CD4-positive, alpha-beta memory T cell (primary cell): Measurements from ENCODE around the gene PAEP. TPM values are rescaled to one million over a fixed set of nuclear protein-coding genes. Genes with fewer than 3 reads are reported as not detected.

Experiments used
- CTCF ChIA-PET: fragments of 350-600 bp; sonication (Branson Sonifier 250); formaldehyde crosslinking; loops from one replicate; lab custom pipeline; 2021; ENCODE audit warnings: inconsistent platforms; ENCODE audit not compliant: partially characterized antibody; lab: Charles Lee
- POLR2A ChIA-PET: fragments of 350-600 bp; sonication (Branson Sonifier 250); formaldehyde crosslinking; loops from one replicate; lab custom pipeline; 2021; ENCODE audit not compliant: partially characterized antibody; lab: Charles Lee
- DNase-seq, 5 donors: peaks; one replicate each; pipeline versions ENCODE4 v3.0.0 to v3.0.0-alpha.2; 2020 to 2022; ENCODE audit warnings: mixed read lengths in 1 of 5
- H3K27ac ChIP-seq: one replicate; pipeline ENCODE4 v1.7.0; 2013; ENCODE audit warnings: low read depth, low read length
- H3K27me3 ChIP-seq: 2 replicates; pipeline ENCODE4 v1.7.0; 2013; ENCODE audit warnings: mild to moderate bottlenecking, low read length, moderate library complexity; ENCODE audit not compliant: insufficient read depth
- H3K36me3 ChIP-seq: 2 replicates; pipeline ENCODE4 v1.7.0; 2013; ENCODE audit warnings: mild to moderate bottlenecking, low read length, moderate library complexity; ENCODE audit not compliant: insufficient read depth
- H3K4me1 ChIP-seq: 2 replicates; pipeline ENCODE4 v1.7.0; 2013; ENCODE audit warnings: mild to moderate bottlenecking, low read length, moderate library complexity; ENCODE audit not compliant: insufficient read depth
- H3K4me3 ChIP-seq, 2 donors: one replicate each; pipeline ENCODE4 v1.7.0; 2013; ENCODE audit warnings: low read length in 2 of 2, mild to moderate bottlenecking in 1 of 2
- H3K9me3 ChIP-seq, 2 donors: one replicate each; pipeline ENCODE4 v1.7.0; 2013; ENCODE audit warnings: low read length in 2 of 2, control low read depth in 1 of 2; ENCODE audit not compliant: control insufficient read depth in 1 of 2
- H3K27ac Mint-ChIP-seq, 7 donors: one replicate each; pipeline ENCODE4 v1.8.0; 2020 to 2021; ENCODE audit warnings: mixed read lengths in 7 of 7, mild to moderate bottlenecking in 6 of 7, inconsistent platforms in 3 of 7, moderate library complexity in 3 of 7
- H3K27me3 Mint-ChIP-seq, 2 donors: one replicate each; pipeline ENCODE4 v1.8.0; 2020 to 2021; ENCODE audit warnings: mixed read lengths in 2 of 2
- H3K36me3 Mint-ChIP-seq, 2 donors: one replicate each; pipeline ENCODE4 v1.8.0; 2020 to 2021; ENCODE audit warnings: mixed read lengths in 2 of 2, inconsistent platforms in 1 of 2, mild to moderate bottlenecking in 1 of 2
- H3K4me1 Mint-ChIP-seq, 4 donors: one replicate each; pipeline ENCODE4 v1.8.0; 2020 to 2021; ENCODE audit warnings: mixed read lengths in 4 of 4, mild to moderate bottlenecking in 1 of 4
- H3K4me3 Mint-ChIP-seq, 8 donors: one replicate each; pipeline ENCODE4 v1.8.0; 2020 to 2021; ENCODE audit warnings: mixed read lengths in 8 of 8, mild to moderate bottlenecking in 7 of 8, moderate library complexity in 6 of 8, inconsistent platforms in 3 of 8
- H3K9me3 Mint-ChIP-seq, 8 donors: one replicate each; pipeline ENCODE4 v1.8.0; 2020 to 2021; ENCODE audit warnings: mixed read lengths in 8 of 8, mild to moderate bottlenecking in 5 of 8, inconsistent platforms in 3 of 8, moderate library complexity in 1 of 8
- intact Hi-C: fragments of 100-400 bp; cut with micrococcal nuclease; formaldehyde crosslinking; loops from one replicate; pipeline ENCODE4 v1.15.1; 2023
- polyA plus RNA-seq, 2 donors: library from polyadenylated mRNA; unstranded; fragments of 300-500 nt; fragmentation: Illumina TruSeq; gene quantifications; one replicate each; pipeline ENCODE4 v1.2.3, GENCODE V29; 2021
- total RNA-seq, 2 experiments: library from RNA; stranded (reverse); gene quantifications; one replicate each; pipeline ENCODE4 v1.2.3, GENCODE V29; 2021

Gene PAEP
- total and polyA plus RNA-seq, 4 experiments from 2014 or later, result not detected

DNA sequence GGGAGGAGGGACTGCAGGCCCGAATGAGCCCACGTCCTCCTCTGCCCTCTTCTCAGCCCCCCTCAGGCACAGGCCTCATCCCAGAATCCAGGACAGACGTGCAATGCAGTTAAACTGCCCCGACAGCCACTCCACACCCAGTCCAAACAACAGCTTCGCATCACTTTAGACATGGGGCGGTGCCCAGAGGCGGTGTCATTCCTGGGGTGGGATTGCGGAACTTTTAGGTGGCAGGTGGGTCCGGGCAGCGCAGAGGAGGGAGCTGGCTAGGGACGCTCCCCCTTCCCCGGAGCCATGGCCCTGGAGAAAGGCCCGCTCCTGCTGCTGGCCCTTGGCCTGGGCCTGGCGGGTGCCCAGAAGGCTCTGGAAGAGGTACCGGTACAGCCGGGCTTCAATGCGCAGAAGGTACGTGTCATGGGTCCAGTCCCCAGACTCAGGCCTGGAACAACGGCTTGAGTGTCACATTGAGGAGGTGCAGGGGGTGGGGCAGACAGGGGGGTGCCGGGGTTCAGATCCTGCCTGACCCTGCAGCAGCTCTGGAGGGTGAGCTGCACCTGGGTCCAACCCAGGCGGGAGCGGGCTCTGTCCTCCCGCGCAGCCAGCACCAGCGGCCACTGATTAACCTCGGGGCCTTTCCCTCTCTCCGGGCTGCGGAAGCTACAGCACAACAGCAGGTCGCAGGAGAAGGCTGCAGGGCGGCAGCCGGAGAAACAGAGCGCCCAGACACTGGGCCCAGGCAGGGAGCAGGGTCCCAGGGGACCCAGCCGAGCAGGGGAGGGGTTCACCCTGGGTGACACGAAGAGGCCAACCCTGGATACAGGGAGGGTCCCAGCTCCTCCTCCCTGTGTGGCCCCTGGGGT, 52.6 kb downstream of the PAEP start:
- Histone ChIP-seq H3K4me3 (no peak overlapping the region), H3K9me3 (no peaks in the 10 kb centered on the region), H3K36me3 (no peaks in the 10 kb centered on the region), H3K27me3 (no peaks in the 10 kb centered on the region), H3K4me1 (no peaks in the 10 kb centered on the region), H3K27ac (no peak overlapping the region)
- intact Hi-C loops, result no loop called here
- no peaks in the 10 kb centered on the region for H3K4me1 Mint-ChIP-seq
- H3K9me3 Mint-ChIP-seq, result peaks cover 0 to 5% (median 0%) of the 10 kb centered on the region in 8 donors
- H3K36me3 Mint-ChIP-seq, result no peaks in the 10 kb centered on the region
- DNase-seq, result no peak
- CTCF ChIA-PET, result no interaction called here
- H3K27ac Mint-ChIP-seq, result no peak overlapping the region
- no peak overlapping the region for H3K4me3 Mint-ChIP-seq
- H3K27me3 Mint-ChIP-seq, result no peaks in the 10 kb centered on the region
- POLR2A ChIA-PET, result no interaction called here

DNA sequence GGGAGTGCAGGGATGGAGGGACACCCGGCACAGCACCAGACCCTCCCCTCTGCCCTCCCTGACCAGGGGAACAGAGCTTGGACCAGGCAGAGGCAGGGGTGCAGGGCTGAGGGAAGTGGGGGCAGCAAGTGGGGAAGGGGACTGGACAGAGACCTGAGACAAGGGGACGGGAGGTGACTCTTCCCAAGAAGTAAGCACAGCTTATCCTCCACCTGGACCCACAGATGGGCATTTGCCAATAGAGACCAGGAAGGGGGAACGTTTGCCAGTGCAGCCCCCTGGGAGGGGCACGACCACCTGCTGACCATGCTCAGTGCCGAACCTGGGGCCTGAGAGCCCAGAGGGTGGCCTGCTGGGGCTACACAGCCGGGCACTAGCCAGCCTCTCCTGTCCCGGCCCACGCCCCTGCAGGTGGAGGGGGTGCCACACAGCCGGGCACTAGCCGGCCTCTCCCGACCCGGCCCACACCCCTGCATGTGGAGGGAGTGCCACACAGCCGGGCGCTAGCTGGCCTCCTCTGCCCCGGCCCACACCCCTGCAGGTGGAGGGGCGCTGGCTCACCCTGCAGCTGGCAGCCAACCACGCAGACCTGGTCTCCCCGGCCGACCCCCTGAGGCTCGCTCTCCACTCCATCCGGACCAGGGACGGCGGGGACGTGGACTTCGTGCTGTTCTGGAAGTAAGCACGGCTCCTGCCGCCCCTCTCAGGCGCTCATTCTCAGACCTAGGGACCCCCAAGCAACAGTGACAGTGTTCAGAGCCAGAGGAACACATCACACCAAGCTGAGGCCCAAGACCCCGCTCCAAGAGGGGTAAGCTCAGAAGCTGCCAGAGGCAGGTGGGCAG, 53.5 kb downstream of the PAEP start:
- no peaks in the 10 kb centered on the region for H3K4me1 Mint-ChIP-seq
- CTCF ChIA-PET, result no interaction called here
- H3K27me3 Mint-ChIP-seq, result no peaks in the 10 kb centered on the region

DNA sequence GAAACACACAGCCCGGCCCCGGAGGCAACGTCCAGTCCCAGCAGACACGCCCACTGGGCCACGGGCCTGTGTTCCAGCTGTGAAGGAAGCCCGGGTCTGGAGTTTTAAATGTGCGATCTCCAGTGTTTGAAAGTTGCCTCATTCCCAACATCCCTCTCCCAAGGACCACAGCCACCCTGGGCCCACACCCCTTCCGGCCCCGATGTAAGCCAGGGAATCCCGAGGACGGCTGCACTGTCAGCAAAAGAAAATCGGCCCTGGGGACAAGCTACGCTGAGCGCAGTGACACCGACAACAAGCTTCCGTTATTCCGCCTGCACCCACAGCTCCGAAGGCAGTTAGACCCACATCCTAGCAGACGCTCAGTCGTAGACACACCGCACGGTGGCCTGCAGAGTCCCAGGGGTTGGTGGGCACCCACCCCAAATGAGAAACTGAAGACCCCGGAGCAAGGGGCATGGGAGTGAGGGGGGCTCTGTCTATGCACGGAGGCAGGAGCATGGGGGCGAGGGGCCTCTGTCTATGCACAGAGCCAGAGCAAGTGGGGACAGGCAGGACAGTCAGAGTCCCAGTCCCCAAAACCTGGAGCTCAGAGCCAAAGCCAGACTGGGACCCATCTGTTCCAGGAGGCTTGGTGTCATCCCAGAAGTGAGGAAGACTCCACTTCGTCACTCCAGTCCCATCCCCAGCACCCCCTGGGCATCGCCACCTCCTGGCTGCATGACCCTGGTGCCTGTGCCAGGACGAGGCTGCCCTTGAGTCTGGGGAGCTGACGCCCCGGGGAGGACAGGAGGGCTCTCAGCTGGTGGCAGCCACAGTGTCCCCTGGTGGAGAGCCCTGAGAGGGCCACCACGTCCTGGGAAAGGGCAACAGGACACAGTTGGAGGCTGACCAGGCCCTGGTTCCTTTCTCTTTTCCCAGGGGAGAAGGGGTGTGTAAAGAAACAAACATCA, 54.4 kb downstream of the PAEP start:
- Mint-ChIP-seq H3K4me1 (no peaks in the 10 kb centered on the region), H3K27ac (no peak overlapping the region), H3K4me3 (no peak overlapping the region), H3K27me3 (peaks cover 0 to 6% of the 10 kb centered on the region in 2 donors), H3K36me3 (no peaks in the 10 kb centered on the region), H3K9me3 (peaks cover 0 to 3% (median 0%) of the 10 kb centered on the region in 8 donors)
- CTCF ChIA-PET, result no interaction called here
- no peak overlapping the region for H3K4me3 ChIP-seq
- no peak for DNase-seq
- intact Hi-C loops, result no loop called here
- H3K4me1 ChIP-seq, result no peaks in the 10 kb centered on the region
- POLR2A ChIA-PET, result no interaction called here
- H3K27me3 ChIP-seq, result no peaks in the 10 kb centered on the region
- H3K9me3 ChIP-seq, result no peaks in the 10 kb centered on the region
- H3K36me3 ChIP-seq, result no peaks in the 10 kb centered on the region
- no peak overlapping the region for H3K27ac ChIP-seq

More for the DNA sequence above, 53.5 kb downstream of the PAEP start:
- Mint-ChIP-seq H3K27ac (peak overlapping the region in 1 of 7 donors; percentile 57), H3K9me3 (peaks cover 0 to 3% (median 0%) of the 10 kb centered on the region in 8 donors), H3K36me3 (no peaks in the 10 kb centered on the region), H3K4me3 (no peak overlapping the region)
- POLR2A ChIA-PET, result no interaction called here
- no peaks in the 10 kb centered on the region for H3K36me3 ChIP-seq
- no peak overlapping the region for H3K4me3 ChIP-seq
- no peaks in the 10 kb centered on the region for H3K27me3 ChIP-seq
- H3K4me1 ChIP-seq, result no peaks in the 10 kb centered on the region
- H3K27ac ChIP-seq, result no peak overlapping the region
- DNase-seq, result no peak
- H3K9me3 ChIP-seq, result no peaks in the 10 kb centered on the region
- intact Hi-C loops, result no loop called here

Other genes with a start within 250 kb of the PAEP start
- 1 to 10 TPM; 1.9 TPM for gene PPP1R26, start 82.0 kb upstream of the PAEP start, total RNA-seq
- gene PPP1R26, start 82.0 kb upstream of the PAEP start, polyA plus RNA-seq, result under 1 TPM in 1 of 2 donors, not detected in 1; 0.54 TPM
- 10 to 100 TPM; 26.2 to 28.2 TPM for gene MRPS2, start 61.1 kb upstream of the PAEP start, total RNA-seq
- gene MRPS2, start 61.1 kb upstream of the PAEP start, polyA plus RNA-seq, result 10 to 100 TPM; 38.3 to 57.2 TPM
- gene LCN1, start 40.3 kb upstream of the PAEP start, total RNA-seq, result not detected
- gene LCN1, start 40.3 kb upstream of the PAEP start, polyA plus RNA-seq, result not detected
- not detected for gene OBP2A, start 15.6 kb upstream of the PAEP start, total RNA-seq
- gene OBP2A, start 15.6 kb upstream of the PAEP start, polyA plus RNA-seq, result not detected
- gene GLT6D1, start 77.8 kb downstream of the PAEP start, total RNA-seq, result not detected
- gene GLT6D1, start 77.8 kb downstream of the PAEP start, polyA plus RNA-seq, result not detected
- gene LCN9, start 101.6 kb downstream of the PAEP start, total RNA-seq, result not detected
- gene LCN9, start 101.6 kb downstream of the PAEP start, polyA plus RNA-seq, result not detected
- gene SOHLH1, start 137.7 kb downstream of the PAEP start, total RNA-seq, result not detected
- gene SOHLH1, start 137.7 kb downstream of the PAEP start, polyA plus RNA-seq, result not detected
- gene KCNT1, start 140.4 kb downstream of the PAEP start, total RNA-seq, result under 1 TPM in 1 of 2 experiments, not detected in 1; 0.06 TPM
- under 1 TPM in 1 of 2 donors, not detected in 1; 0.20 TPM for gene KCNT1, start 140.4 kb downstream of the PAEP start, polyA plus RNA-seq